Measurements from ENCODE around the gene PRAMEF12.
"Not testable (repeated sequence)": the region's sequence is repeated elsewhere in the genome, so short reads cannot be mapped to it uniquely, and the experiment has no call there.

PRAMEF12 gene

DNA sequence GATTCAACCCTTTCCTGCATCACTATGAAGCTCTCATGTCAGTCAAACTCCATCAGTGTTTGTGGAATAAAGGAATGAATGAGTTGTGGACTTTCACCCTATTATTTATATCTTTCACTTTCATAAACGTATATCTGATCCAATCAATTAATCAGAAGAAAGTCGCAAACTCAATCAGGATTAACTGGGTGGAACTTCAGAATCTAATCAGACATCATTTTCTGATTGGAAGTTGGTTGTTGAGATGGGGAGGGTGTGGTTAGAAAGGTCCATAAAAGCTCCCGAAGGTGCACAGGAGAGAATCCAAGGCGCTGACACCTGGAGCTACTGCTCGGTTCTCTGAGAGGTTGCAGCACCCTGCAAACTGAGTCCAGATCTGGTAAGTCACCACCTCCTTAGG, at the start of gene PRAMEF12:
PRAMEF12 (plus strand) TSS at position 301 of the 400 bp plus-strand sequence. CDS start 1,130 bp downstream, outside the sequence.
- no peak for DNase-seq

DNA sequence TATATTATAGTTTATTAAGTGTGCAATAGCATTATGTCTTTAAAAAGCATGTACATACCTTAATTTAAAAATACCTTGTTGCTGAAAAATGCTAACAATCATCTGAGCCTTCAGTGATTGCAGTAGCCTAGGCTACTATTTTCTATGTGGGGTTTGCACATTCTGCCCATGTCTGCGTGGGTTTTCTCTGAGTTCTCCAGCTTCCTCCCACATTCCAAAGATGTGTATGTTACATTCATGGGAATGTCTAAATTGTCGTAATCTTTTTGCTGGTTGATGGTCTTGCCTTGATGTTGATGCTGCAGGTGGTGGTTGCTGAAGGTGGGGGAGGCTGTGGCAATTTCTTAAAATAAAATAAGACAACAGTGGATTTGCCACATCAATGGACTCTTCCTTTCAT, 45.1 kb upstream of the PRAMEF12 start:
- no peak for DNase-seq

GRCh38 chr1:12730156-12730555, 43.4 kb upstream of the PRAMEF12 start:
- no peak for DNase-seq

- not testable (repeated sequence) for DNase-seq
Measured at GRCh38 chr1:12731084-12731483, 42.5 kb upstream of the PRAMEF12 start.

DNA sequence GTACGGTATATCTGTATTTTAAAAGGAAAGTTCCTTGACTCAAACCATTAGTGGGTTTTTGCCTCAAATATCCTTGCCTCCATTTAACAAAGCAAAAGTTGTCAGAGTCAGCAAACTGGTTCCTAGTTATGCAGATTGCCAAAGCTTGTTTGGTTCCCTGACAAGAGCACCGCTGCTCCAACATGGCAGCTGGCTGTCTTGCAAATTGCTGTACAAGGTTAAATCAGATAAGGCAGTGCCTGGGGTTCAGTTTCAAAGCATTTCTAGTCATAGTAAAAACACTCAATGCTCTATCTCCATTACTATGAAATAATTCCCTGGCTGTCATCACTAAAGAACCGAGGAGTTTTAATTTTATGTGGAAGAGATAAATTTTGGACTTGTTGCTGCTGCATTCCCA, 38.9 kb upstream of the PRAMEF12 start:
- DNase-seq, result no peak

GRCh38 chr1:12738934-12739333, 34.6 kb upstream of the PRAMEF12 start:
- DNase-seq, result no peak

- no peak for DNase-seq
Measured at GRCh38 chr1:12739613-12740012, 33.9 kb upstream of the PRAMEF12 start.

- no peak for DNase-seq
Measured at GRCh38 chr1:12741946-12742345, 31.6 kb upstream of the PRAMEF12 start.

GRCh38 chr1:12745126-12745991, 28.2 kb upstream of the PRAMEF12 start:
- DNase-seq, result no peak

DNA sequence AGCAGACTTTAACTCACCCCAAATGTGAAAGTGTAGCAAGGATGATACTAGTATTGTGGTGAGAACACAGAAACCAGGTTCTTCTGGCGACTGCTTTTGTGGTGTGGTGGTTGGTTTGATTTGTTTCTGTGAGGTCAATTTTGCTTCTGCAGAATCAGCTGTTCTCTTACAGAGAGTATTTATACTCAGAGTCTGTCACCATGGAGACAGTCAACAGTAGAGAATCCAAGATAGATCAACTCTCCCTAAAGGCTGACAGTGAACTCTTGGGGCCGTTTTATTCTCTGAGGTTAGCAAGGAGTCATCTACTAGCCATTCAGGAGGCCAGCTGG, 27.6 kb upstream of the PRAMEF12 start, which contains the start of gene CFAP107:
CFAP107 (plus strand) TSS at position 209 of the 332 bp plus-strand sequence. CDS start 231 bp downstream, outside the sequence.
- DNase-seq, result no peak

DNA sequence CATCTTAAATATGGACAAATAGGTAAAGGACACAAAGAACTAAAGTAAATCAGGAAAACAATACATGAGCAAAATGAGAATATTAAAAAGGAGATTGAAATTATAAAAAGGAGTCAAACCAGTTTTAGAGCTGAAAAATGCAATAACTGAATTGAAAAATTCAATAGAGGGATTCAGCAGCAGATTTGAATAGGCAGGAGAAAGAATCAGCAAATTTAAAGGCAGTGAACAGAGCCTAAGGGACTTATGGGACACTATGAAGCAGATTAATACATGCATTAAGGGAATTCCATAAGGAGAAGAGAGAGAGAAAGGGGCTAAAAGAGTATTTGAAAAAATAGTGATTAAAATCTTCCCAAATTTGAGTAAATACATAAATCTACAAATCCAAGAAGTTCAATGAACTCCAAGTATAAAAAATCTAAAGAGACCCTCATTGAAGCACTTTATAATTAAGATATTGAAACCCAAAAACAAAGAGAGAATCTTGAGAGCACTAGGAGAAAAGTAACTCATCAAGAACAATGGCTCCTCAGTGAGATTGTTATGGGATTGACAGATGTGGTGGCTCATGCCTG, 24.7 kb upstream of the PRAMEF12 start:
- no peak for DNase-seq

DNA sequence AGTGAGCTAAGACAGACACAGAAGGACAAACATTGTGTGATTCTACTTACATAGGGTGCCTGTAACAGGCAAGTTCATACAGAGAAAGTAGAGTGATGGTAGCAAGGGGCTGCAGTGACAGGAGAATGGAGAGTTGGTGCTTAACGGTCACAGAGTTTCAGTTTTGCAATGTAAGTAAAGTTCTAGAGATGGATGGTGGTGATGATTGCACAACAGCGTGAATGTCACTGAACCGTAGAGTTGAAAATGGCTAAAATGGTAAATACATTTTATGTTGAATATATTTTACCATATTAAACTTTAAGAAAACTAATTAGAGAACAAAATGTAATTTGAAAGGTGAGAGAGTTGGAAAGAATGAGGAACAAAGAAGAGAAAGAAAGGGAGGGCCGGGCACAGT, 18.8 kb upstream of the PRAMEF12 start:
- DNase-seq, result no peak

- DNase-seq, result no peak
Measured at GRCh38 chr1:12756273-12756672, 17.3 kb upstream of the PRAMEF12 start.

DNA sequence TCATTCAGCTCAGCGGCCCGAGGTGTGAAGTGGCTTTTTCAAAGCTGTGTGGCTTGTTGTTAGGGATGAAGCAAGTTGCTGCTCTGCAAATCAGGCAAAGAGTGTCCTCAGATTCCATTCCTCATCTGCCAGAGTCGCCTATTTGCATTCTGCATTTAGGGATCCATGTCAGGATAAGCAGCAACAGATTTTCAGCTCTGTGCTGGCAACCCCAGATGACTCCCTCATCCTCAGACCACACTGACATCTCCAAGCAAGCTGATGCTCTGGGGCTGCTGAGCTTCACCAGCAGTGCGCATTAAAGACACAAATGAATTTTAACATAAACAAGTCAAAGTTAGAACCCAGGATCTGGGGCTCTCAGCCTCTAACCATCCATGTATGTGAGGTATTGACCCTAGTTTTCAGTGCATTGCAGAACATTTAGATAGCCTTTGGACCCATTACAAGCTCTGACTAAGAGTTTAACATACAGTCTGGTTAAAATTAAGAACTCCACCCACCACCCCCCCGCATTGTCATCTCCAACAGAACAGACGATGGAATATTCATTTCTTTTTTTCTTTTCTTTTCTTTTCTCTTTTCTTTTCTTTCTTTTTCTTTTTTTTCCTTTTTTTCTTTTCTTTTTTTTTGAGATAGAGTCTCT, 16.6 kb upstream of the PRAMEF12 start:
- no peak for DNase-seq

GRCh38 chr1:12757836-12758235, 15.7 kb upstream of the PRAMEF12 start:
- DNase-seq, result no peak

- no peak for DNase-seq
Measured at GRCh38 chr1:12760256-12760795, 13.2 kb upstream of the PRAMEF12 start.

- no peak for DNase-seq
Measured at GRCh38 chr1:12761781-12762180, 11.8 kb upstream of the PRAMEF12 start.

GRCh38 chr1:12762766-12763165, 10.8 kb upstream of the PRAMEF12 start:
- DNase-seq, result no peak

GRCh38 chr1:12763479-12763878, 10.1 kb upstream of the PRAMEF12 start:
- no peak for DNase-seq

DNA sequence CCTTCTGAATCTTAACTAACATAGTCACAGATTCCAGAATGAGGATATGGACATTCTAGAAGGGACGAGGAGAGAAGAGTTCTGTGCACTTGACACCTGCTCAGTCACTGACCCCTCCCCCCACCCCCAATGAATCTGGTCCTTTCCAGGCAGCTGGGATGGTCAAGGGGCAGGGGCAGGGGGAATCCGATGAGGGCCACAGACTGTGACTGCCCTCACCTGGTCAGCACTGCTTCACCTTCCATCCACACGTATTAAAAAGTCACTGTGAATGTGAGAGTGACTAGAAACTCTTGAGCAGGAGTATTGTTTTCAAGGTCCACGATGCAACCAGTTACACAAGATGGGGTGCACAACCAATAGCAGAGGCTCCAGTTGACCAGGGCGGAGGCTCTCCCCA, 9.5 kb upstream of the PRAMEF12 start:
- no peak for DNase-seq

- DNase-seq, result no peak
Measured at GRCh38 chr1:12769031-12769430, 4.5 kb upstream of the PRAMEF12 start.

DNA sequence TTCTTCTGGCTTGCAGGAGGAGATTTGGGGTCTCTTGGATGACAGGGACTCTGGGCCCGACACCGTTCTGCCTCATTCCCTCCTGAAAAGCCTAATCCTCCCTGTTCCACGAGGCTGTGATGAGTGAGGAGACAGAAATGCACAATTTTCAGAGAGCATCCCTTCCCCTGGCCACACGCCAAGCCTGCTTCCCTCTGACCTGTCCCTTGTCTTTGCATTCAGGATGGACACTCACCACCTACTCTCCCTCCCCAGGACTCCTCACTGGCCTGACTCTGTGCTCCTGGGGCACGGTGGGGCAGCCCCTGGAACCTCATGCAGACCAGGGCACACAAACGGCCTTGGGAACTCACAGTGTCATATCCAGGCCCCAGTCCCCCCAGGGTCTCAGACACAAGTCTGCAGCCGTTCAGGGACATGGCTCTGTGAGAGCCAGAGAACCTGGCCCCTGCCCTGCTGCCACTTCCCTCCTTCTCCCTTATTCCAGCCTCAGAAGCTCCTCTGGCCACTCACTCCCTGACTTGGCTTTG, 3.5 kb upstream of the PRAMEF12 start:
- DNase-seq, result no peak

DNA sequence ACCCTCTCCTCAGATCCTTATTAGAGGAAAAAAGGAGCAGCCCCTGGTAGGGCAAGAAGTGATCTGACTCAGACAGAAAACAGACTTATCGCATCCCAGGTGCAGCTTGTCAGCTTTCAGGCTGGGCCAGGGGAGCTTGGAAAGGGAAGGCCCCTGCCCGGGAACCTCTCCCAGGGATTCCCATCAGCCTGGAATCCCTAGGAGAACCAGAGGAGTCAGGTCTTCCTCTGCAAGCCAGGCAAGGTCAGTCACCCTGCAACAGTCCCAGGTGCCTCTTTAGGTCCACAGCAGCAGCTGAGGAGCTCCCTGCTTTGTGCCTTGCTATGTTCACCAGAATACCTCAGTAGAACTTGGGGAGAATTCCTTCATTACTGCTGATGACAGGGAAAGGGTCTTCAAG, 2.9 kb upstream of the PRAMEF12 start:
- no peak for DNase-seq

All from activated CD8-positive, alpha-beta memory T cell treated with anti-CD3 and anti-CD28 coated beads, Interleukin-2, amount 50 U/mL, for 4 hours (primary cell).